Thoracic aorta (tissue), 2 donors: ENCODE results near the gene IRF5. TPM values are rescaled to one million over a fixed set of nuclear protein-coding genes. Genes with fewer than 3 reads are reported as not detected.
"Not testable (repeated sequence)": the region's sequence is repeated elsewhere in the genome, so short reads cannot be mapped to it uniquely, and the experiment has no call there.

Source experiments
- ATAC-seq: fragments of 150-250 bp; one replicate; pipeline ENCODE4 v1.8.0; 2017; ENCODE audit warnings: low read depth; ENCODE audit not compliant: insufficient number of reproducible peaks, low FRiP score
- DNase-seq: peaks from one replicate; pipeline ENCODE4 v3.0.0-alpha.2; 2020; ENCODE audit warnings: low spot score
- H3K27ac ChIP-seq, 2 donors: fragments of 200-600 bp; sonication (generic); 1 replicate in 1 of 2; 2 replicates in 1 of 2; pipeline ENCODE4 v1.5.1; 2016; ENCODE audit warnings: mild to moderate bottlenecking in 2 of 2, moderate library complexity in 2 of 2
- H3K27me3 ChIP-seq: fragments of 200-600 bp; sonication (generic); replicated peaks from 2 replicates; pipeline ENCODE4 v1.6.0; 2016; ENCODE audit warnings: mild to moderate bottlenecking; ENCODE audit not compliant: insufficient read depth
- H3K36me3 ChIP-seq: fragments of 200-600 bp; sonication (generic); one replicate; pipeline ENCODE4 v1.5.1; 2016
- H3K4me1 ChIP-seq, 2 donors: fragments of 200-600 bp; sonication (generic); 1 replicate in 1 of 2; 2 replicates in 1 of 2; pipeline versions ENCODE4 v1.5.1 to v1.6.0; 2016; ENCODE audit warnings: low read depth in 2 of 2, mild to moderate bottlenecking in 1 of 2; ENCODE audit not compliant: control insufficient read depth in 1 of 2
- H3K4me3 ChIP-seq: fragments of 200-600 bp; sonication (generic); 2 replicates; pipeline ENCODE4 v1.5.1; 2016; ENCODE audit warnings: mild to moderate bottlenecking
- H3K9me3 ChIP-seq: fragments of 200-600 bp; sonication (generic); 2 replicates; pipeline ENCODE4 v1.5.1; 2016
- CTCF ChIP-seq: fragments of 200-600 bp; sonication (generic); IDR thresholded peaks from one replicate; pipeline ENCODE4 v1.5.1; 2019; ENCODE audit warnings: antibody characterized with exemption
- total RNA-seq, 2 donors: library from RNA; depleted of rRNA; stranded (reverse); fragments of >200 nt; gene quantifications; one replicate each; pipeline versions ENCODE4 v1.1.0 to v1.2.3, GENCODE V29; 2016

Gene IRF5
- total RNA-seq, 2 donors from 2014 or later: 11.9 to 25.0 TPM

- H3K27ac ChIP-seq: no peak overlapping the region
- no peak for TF ChIP-seq CTCF
- H3K4me3 ChIP-seq: no peak overlapping the region
- no peaks in the 10 kb centered on the region for H3K9me3 ChIP-seq
- no peaks in the 10 kb centered on the region for H3K4me1 ChIP-seq
- H3K36me3 ChIP-seq: peaks cover 39% of the 10 kb centered on the region
- no peaks in the 10 kb centered on the region for H3K27me3 ChIP-seq
- no peak for ATAC-seq
- DNase-seq: no peak
Observed at GRCh38 chr7:128985660-128986059, 47.9 kb downstream of the IRF5 start.

- DNase-seq (no peak), ATAC-seq (no peak)
- Histone ChIP-seq H3K4me3 (no peak overlapping the region), H3K9me3 (no peaks in the 10 kb centered on the region), H3K27ac (no peak overlapping the region), H3K4me1 (no peaks in the 10 kb centered on the region), H3K36me3 (peaks cover 39% of the 10 kb centered on the region), H3K27me3 (no peaks in the 10 kb centered on the region)
- no peak for TF ChIP-seq CTCF
Observed at GRCh38 chr7:128986609-128987008, 48.9 kb downstream of the IRF5 start.

GRCh38 chr7:128988372-128988771 lies 50.6 kb downstream of the IRF5 start:
- no peaks in the 10 kb centered on the region for H3K4me1 ChIP-seq
- DNase-seq: no peak
- H3K36me3 ChIP-seq: peaks cover 32% of the 10 kb centered on the region

GRCh38 chr7:128989961-128990360 lies 52.2 kb downstream of the IRF5 start:
- H3K36me3 ChIP-seq: peaks cover 30% of the 10 kb centered on the region
- no peak overlapping the region for H3K27ac ChIP-seq
- no peak overlapping the region for H3K4me3 ChIP-seq
- no peak for TF ChIP-seq CTCF
- no peak for ATAC-seq
- H3K4me1 ChIP-seq: no peaks in the 10 kb centered on the region
- DNase-seq: no peak
- H3K27me3 ChIP-seq: no peaks in the 10 kb centered on the region
- H3K9me3 ChIP-seq: no peaks in the 10 kb centered on the region

More at GRCh38 chr7:128988372-128988771, 50.6 kb downstream of the IRF5 start:
- Histone ChIP-seq H3K9me3 (no peaks in the 10 kb centered on the region), H3K27ac (no peak overlapping the region), H3K27me3 (no peaks in the 10 kb centered on the region), H3K4me3 (no peak overlapping the region)
- TF ChIP-seq CTCF: no peak
- no peak for ATAC-seq

GRCh38 chr7:128993419-128993818 lies 55.7 kb downstream of the IRF5 start:
- H3K4me1 ChIP-seq: no peaks in the 10 kb centered on the region
- ATAC-seq (no peak), DNase-seq (no peak)
- no peak overlapping the region for H3K27ac ChIP-seq
- no peaks in the 10 kb centered on the region for H3K9me3 ChIP-seq
- H3K27me3 ChIP-seq: no peaks in the 10 kb centered on the region
- TF ChIP-seq CTCF: no peak
- H3K4me3 ChIP-seq: no peak overlapping the region
- peaks cover 28% of the 10 kb centered on the region for H3K36me3 ChIP-seq

- not testable (repeated sequence) for DNase-seq, H3K27ac ChIP-seq, H3K9me3 ChIP-seq, H3K4me3 ChIP-seq, ATAC-seq, H3K4me1 ChIP-seq, H3K27me3 ChIP-seq
- H3K36me3 ChIP-seq: peaks cover 33% of the 10 kb centered on the region
Observed at GRCh38 chr7:128994560-128994959, 56.8 kb downstream of the IRF5 start.
